ENCODE data around the gene AQP9.

DNA sequence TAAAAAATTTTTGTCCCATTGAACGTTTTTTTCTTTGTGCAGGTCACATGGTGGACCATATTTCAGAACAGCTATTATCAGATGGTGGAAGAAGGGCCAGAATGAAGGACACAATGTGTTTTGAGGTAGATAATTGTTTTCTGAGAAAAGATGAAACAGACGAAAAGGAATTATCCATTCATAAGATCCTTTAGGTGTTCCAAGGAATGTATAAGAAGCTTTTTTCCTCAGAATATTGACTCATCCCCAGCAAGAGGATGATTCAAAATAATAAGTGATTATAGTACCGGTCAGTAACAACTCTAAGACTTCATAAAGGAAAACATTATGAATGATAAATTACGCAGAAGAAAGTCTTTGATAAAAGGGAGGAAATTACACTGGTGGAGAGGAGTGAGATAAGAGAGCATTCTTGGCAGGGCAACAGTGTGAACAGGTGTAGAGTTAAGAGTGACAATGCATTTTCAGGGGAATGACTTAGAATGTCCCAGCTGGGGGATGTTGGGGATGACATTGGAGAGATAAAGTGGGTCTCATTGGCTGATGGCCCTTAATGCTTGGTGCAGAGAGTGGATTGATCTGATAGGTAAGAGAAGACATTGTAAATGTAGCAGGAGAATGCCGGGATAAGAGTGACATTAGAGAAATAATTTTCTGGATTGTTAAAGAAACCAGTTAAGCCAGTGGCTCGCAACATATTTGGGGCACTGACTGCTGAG, 27.0 kb upstream of the AQP9 start:
- TF ChIP-seq, protein P1, sequence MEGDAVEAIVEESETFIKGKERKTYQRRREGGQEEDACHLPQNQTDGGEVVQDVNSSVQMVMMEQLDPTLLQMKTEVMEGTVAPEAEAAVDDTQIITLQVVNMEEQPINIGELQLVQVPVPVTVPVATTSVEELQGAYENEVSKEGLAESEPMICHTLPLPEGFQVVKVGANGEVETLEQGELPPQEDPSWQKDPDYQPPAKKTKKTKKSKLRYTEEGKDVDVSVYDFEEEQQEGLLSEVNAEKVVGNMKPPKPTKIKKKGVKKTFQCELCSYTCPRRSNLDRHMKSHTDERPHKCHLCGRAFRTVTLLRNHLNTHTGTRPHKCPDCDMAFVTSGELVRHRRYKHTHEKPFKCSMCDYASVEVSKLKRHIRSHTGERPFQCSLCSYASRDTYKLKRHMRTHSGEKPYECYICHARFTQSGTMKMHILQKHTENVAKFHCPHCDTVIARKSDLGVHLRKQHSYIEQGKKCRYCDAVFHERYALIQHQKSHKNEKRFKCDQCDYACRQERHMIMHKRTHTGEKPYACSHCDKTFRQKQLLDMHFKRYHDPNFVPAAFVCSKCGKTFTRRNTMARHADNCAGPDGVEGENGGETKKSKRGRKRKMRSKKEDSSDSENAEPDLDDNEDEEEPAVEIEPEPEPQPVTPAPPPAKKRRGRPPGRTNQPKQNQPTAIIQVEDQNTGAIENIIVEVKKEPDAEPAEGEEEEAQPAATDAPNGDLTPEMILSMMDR (IDR thresholded peaks at IDR 0.05) = no peak
- no peak for TF ChIP-seq POLR2A (IDR thresholded peaks at IDR 0.05)
- no peak for TF ChIP-seq POLR2AphosphoS5 (IDR thresholded peaks at IDR 0.05)

Data from sigmoid colon (tissue), 4 donors.